Esophagus (tissue), 2 donors: ENCODE measurements around the gene DNER. TPM values are rescaled to one million over a fixed set of nuclear protein-coding genes. Genes with fewer than 3 reads are reported as not detected.

Experiments used
- H3K27ac ChIP-seq, 2 donors: one replicate each; pipeline ENCODE4 v1.5.1; 2013; ENCODE audit warnings: low read depth in 2 of 2, mild to moderate bottlenecking in 2 of 2, inconsistent platforms in 1 of 2, low read length in 1 of 2, moderate library complexity in 1 of 2
- H3K27me3 ChIP-seq, 2 donors: one replicate each; pipeline ENCODE4 v1.6.1; 2013; ENCODE audit warnings: low read length in 2 of 2, control low read depth in 1 of 2, mild to moderate bottlenecking in 1 of 2; ENCODE audit not compliant: insufficient read depth in 2 of 2, control insufficient read depth in 1 of 2
- H3K36me3 ChIP-seq, 2 donors: one replicate each; pipeline ENCODE4 v1.6.1; 2013; ENCODE audit warnings: low read length in 1 of 2; ENCODE audit not compliant: control insufficient read depth in 2 of 2, insufficient read depth in 2 of 2
- H3K4me1 ChIP-seq, 2 donors: one replicate each; pipeline ENCODE4 v1.6.1; 2013; ENCODE audit warnings: low read length in 1 of 2; ENCODE audit not compliant: control insufficient read depth in 2 of 2, insufficient read depth in 2 of 2
- H3K4me3 ChIP-seq, 2 donors: one replicate each; pipeline ENCODE4 v1.5.1; 2013; ENCODE audit warnings: low read length in 2 of 2, mild to moderate bottlenecking in 2 of 2, low read depth in 1 of 2, moderate library complexity in 1 of 2
- H3K9me3 ChIP-seq, 2 donors: one replicate each; pipeline ENCODE4 v1.6.1; 2013; ENCODE audit warnings: mild to moderate bottlenecking in 2 of 2, low read depth in 1 of 2, low read length in 1 of 2, moderate library complexity in 1 of 2; ENCODE audit not compliant: control insufficient read depth in 2 of 2, insufficient read depth in 1 of 2
- WGBS, 2 donors: extraction: QIAGEN DNeasy Blood & Tissue Kit; methylation state at CpG; one replicate each; pipeline ENCODE4 v1.1.7; 2013; 5-methylcytosine and 5-hydroxymethylcytosine counted together
- polyA plus RNA-seq, 2 donors: library from polyadenylated mRNA; stranded (reverse); fragments of 200-250 nt; gene quantifications; one replicate each; pipeline ENCODE4 v1.2.3, GENCODE V29; 2013
- donor health status: healthy with polysubstance abuse.
- donor health status: Bipolar disorder and iron deficiency.

The DNER gene
- polyA plus RNA-seq, 2 donors: 0.24 to 0.29 TPM

DNA sequence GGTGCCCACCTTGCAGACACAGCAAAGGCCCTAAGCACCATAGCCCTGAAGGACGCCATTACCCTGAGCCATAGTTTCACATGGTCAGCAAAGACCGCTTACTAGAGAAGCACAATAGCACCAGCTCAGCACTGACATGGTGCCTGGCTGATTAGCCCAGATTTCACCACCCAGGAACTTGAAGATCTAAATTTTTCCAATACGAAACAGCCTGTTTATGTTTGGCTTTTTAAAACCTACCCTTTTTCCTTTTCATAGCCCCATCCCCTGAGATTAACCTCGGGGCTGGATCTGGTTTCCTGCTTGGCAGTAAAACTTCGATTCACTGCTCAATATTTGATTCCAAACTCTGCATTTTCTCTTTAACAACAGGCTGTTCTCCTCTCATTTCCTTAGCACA lies 284.8 kb downstream of the DNER start:
- Histone ChIP-seq H3K4me3 (no peak overlapping the region), H3K4me1 (no peaks in the 10 kb centered on the region), H3K9me3 (no peaks in the 10 kb centered on the region), H3K27me3 (no peaks in the 10 kb centered on the region), H3K27ac (no peak overlapping the region), H3K36me3 (no peaks in the 10 kb centered on the region)
- 57 to 59% methylated on average over 5 of the region's 5 CpGs for WGBS, 2 donors

DNA sequence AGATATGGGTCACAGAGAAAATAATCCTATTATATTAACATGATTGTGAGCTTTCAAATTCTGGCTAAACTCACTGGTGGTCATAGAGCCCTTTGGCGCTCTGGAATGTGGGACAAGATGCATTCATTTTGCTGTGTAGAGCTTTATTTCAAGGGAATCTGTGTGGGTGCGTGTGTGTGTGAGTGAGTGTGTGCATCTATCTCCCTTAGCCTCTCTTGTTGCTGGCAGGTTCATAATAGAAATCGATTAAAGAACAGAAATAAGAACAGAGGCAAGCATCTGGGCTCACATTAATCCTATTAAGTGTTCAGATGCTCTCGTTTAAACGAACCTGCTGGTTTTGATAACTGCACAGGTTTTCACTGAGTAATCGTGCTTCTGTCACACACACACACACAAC lies 287.9 kb downstream of the DNER start:
- Histone ChIP-seq H3K27me3 (no peaks in the 10 kb centered on the region), H3K4me1 (no peaks in the 10 kb centered on the region), H3K27ac (no peak overlapping the region), H3K9me3 (no peaks in the 10 kb centered on the region), H3K4me3 (no peak overlapping the region), H3K36me3 (no peaks in the 10 kb centered on the region)
- 79 to 81% methylated on average over 6 of the region's 6 CpGs for WGBS, 2 donors

- no peaks in the 10 kb centered on the region for H3K4me1 ChIP-seq
- H3K9me3 ChIP-seq: no peaks in the 10 kb centered on the region
- H3K27ac ChIP-seq: no peak overlapping the region
- 73 to 75% methylated on average over 9 of the region's 9 CpGs for WGBS, 2 donors
- no peaks in the 10 kb centered on the region for H3K27me3 ChIP-seq
- H3K36me3 ChIP-seq: no peaks in the 10 kb centered on the region
- no peak overlapping the region for H3K4me3 ChIP-seq
Measured at GRCh38 chr2:229425598-229425997, 288.8 kb downstream of the DNER start.

- H3K9me3 ChIP-seq: no peaks in the 10 kb centered on the region
- H3K27ac ChIP-seq: no peak overlapping the region
- no peaks in the 10 kb centered on the region for H3K36me3 ChIP-seq
- H3K4me1 ChIP-seq: peaks cover 0 to 2% of the 10 kb centered on the region in 2 donors
- WGBS, 2 donors: 71% methylated on average over 6 of the region's 6 CpGs
- H3K27me3 ChIP-seq: no peaks in the 10 kb centered on the region
- no peak overlapping the region for H3K4me3 ChIP-seq
Measured at GRCh38 chr2:229422063-229422462, 292.3 kb downstream of the DNER start.

DNA sequence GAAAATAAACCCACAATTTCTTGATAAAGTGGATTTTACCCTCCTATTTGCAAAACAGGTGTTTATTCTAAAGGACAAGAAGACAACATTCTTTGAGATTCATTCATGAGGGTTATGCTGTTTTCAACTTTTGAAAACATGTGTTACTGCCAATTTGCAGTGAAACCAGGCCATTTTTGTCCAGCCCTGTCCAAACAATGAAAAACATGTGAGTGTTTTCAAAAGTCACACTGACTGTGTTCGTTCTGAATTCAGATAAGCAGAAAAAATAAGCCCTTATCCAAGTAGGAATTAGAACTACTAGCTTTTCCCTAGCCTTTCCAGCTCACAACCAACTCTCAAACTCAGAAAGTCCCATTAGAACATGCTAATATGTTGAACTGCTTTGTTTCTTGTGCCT lies 295.2 kb downstream of the DNER start:
- WGBS, 2 donors: 39 to 59% methylated on average over 1 of the region's 1 CpG
- peaks cover 0 to 3% of the 10 kb centered on the region in 2 donors for H3K9me3 ChIP-seq
- peaks cover 0 to 2% of the 10 kb centered on the region in 2 donors for H3K4me1 ChIP-seq
- no peaks in the 10 kb centered on the region for H3K36me3 ChIP-seq
- H3K27ac ChIP-seq: no peak overlapping the region
- no peak overlapping the region for H3K4me3 ChIP-seq
- no peaks in the 10 kb centered on the region for H3K27me3 ChIP-seq

GRCh38 chr2:229417916-229418315 lies 296.4 kb downstream of the DNER start:
- Histone ChIP-seq H3K9me3 (peaks cover 0 to 3% of the 10 kb centered on the region in 2 donors), H3K27me3 (no peaks in the 10 kb centered on the region), H3K4me3 (no peak overlapping the region), H3K36me3 (no peaks in the 10 kb centered on the region), H3K4me1 (peaks cover 0 to 2% of the 10 kb centered on the region in 2 donors), H3K27ac (no peak overlapping the region)
- 64 to 79% methylated on average over 7 of the region's 7 CpGs for WGBS, 2 donors

DNA sequence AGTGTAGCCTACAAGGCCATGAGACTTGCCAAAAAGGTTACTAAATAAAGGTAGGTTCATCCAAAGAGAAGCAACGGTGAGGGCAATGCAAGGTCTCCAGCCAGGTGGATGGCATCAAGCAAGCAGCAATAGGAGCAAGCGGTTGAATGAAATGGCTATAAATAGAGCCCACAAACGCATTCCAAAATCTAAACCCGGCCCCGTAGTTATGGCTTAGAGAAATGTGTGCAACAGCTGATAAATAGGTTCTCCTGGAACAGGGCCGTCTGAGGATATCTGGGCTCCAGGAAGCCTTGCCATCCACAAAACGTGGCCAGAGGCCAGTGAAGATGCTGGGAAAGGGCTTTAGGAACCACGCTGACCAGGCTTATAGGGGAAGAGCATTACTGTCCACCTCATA lies 297.2 kb downstream of the DNER start:
- Histone ChIP-seq H3K27me3 (no peaks in the 10 kb centered on the region), H3K4me1 (peaks cover 0 to 2% of the 10 kb centered on the region in 2 donors), H3K4me3 (no peak overlapping the region), H3K9me3 (peaks cover 0 to 3% of the 10 kb centered on the region in 2 donors), H3K27ac (peak overlapping the region in 1 of 2 donors; percentile 38), H3K36me3 (no peaks in the 10 kb centered on the region)
- WGBS, 2 donors: 57 to 61% methylated on average over 8 of the region's 8 CpGs

- 47 to 52% methylated on average over 5 of the region's 5 CpGs for WGBS, 2 donors
- peaks cover 0 to 3% of the 10 kb centered on the region in 2 donors for H3K9me3 ChIP-seq
Measured at GRCh38 chr2:229416116-229416694, 298.1 kb downstream of the DNER start.

GRCh38 chr2:229414631-229415030 lies 299.7 kb downstream of the DNER start:
- 94 to 99% methylated on average over 2 of the region's 2 CpGs for WGBS, 2 donors
- Histone ChIP-seq H3K4me1 (peaks cover 0 to 9% of the 10 kb centered on the region in 2 donors), H3K27ac (no peak overlapping the region)

More at GRCh38 chr2:229416116-229416694, 298.1 kb downstream of the DNER start:
- Histone ChIP-seq H3K4me1 (peaks cover 0 to 2% of the 10 kb centered on the region in 2 donors), H3K27ac (no peak overlapping the region), H3K27me3 (no peaks in the 10 kb centered on the region), H3K4me3 (no peak overlapping the region), H3K36me3 (no peaks in the 10 kb centered on the region)

DNA sequence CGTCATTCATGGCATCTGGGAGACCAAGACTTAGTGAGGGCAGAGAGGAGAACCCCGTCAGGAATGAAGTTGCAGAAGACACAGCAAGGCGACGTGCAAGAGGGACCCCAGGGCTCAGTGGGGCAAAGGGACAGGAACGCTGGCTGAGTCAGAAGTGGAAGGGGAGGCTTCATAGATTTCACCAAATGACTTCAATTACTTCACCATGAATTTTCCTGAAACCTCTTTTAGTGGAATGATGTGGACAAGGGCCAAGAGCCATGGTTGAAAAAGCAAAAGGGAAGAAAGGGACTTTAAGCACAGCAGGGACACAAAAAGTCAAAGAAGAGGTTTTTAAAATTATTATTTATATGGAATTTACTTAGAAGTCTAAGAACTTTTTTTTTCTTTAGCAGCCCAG lies 301.7 kb downstream of the DNER start:
- Histone ChIP-seq H3K27me3 (no peaks in the 10 kb centered on the region), H3K36me3 (no peaks in the 10 kb centered on the region), H3K4me3 (no peak overlapping the region), H3K27ac (no peak overlapping the region), H3K4me1 (peaks cover 0 to 7% of the 10 kb centered on the region in 2 donors), H3K9me3 (peaks cover 0 to 3% of the 10 kb centered on the region in 2 donors)
- WGBS, 2 donors: 85 to 87% methylated on average over 5 of the region's 5 CpGs

More at GRCh38 chr2:229414631-229415030, 299.7 kb downstream of the DNER start:
- Histone ChIP-seq H3K36me3 (no peaks in the 10 kb centered on the region), H3K27me3 (no peaks in the 10 kb centered on the region), H3K9me3 (peaks cover 0 to 3% of the 10 kb centered on the region in 2 donors), H3K4me3 (no peak overlapping the region)
